Measurements from ENCODE around the gene PTGDS. TPM values are rescaled to one million over a fixed set of nuclear protein-coding genes. Genes with fewer than 3 reads are reported as not detected.

Gene PTGDS
- not detected in 2 replicates for total RNA-seq

DNA sequence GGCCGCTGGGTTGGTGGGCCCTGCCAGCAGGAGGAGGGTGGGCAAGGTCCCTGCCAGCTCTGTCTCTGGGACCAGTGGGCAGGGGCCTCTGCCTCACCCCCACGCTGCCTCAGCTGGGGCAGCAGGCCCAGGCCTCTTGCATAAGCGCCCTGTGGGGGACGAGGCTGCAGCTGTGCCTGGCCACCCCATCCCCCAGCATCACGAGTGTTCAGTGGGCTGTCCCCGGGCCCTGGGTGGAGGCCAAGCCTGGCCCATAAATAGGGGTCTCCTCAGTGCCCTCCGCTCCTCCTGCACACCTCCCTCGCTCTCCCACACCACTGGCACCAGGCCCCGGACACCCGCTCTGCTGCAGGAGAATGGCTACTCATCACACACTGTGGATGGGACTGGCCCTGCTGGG is at the start of gene PTGDS:
Gene PTGDS (plus strand): TSS at position 282 of the 400 bp plus-strand sequence. CDS start 75 bp downstream, at position 357.
- H3K4me3 ChIP-seq (ENCODE audit: low read depth, low read length) = peak within 1 kb of the TSS; percentile 54
- TF ChIP-seq, protein P1, sequence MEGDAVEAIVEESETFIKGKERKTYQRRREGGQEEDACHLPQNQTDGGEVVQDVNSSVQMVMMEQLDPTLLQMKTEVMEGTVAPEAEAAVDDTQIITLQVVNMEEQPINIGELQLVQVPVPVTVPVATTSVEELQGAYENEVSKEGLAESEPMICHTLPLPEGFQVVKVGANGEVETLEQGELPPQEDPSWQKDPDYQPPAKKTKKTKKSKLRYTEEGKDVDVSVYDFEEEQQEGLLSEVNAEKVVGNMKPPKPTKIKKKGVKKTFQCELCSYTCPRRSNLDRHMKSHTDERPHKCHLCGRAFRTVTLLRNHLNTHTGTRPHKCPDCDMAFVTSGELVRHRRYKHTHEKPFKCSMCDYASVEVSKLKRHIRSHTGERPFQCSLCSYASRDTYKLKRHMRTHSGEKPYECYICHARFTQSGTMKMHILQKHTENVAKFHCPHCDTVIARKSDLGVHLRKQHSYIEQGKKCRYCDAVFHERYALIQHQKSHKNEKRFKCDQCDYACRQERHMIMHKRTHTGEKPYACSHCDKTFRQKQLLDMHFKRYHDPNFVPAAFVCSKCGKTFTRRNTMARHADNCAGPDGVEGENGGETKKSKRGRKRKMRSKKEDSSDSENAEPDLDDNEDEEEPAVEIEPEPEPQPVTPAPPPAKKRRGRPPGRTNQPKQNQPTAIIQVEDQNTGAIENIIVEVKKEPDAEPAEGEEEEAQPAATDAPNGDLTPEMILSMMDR (conservative IDR thresholded peaks at IDR 0.05; ENCODE audit: low read depth, low read length) = no peak
- no peak for DNase-seq (ENCODE audit: low read depth)

DNA sequence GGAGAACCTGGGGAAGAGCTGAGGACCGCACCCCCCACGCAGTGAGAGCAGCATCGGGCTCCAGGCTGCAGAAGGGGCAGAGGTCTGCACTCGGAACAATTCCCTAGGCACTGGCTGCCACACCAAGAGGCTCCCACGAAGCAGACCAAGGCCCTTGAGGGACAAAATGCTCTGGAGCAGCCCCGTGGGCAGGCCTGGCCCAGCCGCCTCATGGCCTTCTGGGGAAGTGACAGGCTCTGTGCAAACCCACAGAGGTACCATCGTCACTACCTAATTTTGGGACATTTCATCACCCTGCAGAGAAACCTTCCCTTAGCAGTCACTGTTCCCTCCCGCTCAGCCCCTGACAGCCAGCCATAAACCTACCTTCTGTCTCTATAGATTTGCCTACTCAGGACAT is 48.7 kb upstream of the PTGDS start:
- H3K4me3 ChIP-seq (ENCODE audit: low read depth, low read length) = no peak overlapping the region
- DNase-seq (ENCODE audit: low read depth) = no peak
- TF ChIP-seq, protein P1 (conservative IDR thresholded peaks at IDR 0.05; ENCODE audit: low read depth, low read length) = no peak

DNA sequence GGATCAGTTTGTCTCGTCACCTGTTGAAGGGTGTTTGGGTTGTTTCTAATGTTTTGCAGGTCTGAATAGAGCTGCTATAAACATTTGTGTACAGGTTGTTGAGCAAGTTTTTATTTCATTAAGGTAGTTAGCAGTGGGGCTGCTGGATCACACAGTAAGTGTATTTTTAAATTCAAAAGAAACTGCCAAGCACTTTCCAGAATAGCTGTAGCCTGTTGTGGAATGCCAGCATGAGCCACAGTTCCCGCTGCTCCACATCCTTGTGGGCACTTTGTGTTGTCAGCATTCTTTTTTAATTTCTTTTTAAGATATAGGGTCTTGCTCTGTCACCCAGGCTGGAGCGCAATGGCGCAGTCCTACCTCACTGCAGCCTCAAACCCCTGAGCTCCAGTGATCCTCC is 47.3 kb upstream of the PTGDS start:
- TF ChIP-seq, protein P1 (conservative IDR thresholded peaks at IDR 0.05; ENCODE audit: low read depth, low read length) = no peak
- no peak overlapping the region for H3K4me3 ChIP-seq (ENCODE audit: low read depth, low read length)
- DNase-seq (ENCODE audit: low read depth) = no peak

DNA sequence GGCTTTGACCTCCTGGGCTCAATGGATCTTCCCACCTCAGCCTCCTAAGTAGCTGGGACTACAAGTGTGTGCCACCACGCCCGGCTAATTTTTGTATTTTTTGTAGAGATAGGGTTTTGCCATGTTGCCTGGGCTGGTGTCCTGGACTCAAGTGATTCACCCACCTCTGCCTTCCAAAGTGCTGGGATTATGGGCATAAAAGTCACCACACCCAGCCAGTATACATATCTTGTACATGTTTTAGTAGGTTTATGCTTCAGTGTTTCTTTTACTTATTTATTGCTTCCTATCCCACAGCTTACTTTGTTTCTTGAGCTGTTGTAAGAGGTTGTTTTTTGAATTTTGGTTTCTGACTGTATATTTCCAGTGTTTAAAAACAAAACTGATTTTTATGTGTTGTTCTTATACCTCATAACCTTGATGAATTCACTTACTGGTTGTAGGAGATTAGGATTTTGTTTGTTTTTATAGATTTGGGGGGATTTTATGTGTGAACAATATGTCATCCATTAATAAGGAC is 45.6 kb upstream of the PTGDS start:
- DNase-seq (ENCODE audit: low read depth) = no peak
- TF ChIP-seq, protein P1 (conservative IDR thresholded peaks at IDR 0.05; ENCODE audit: low read depth, low read length) = no peak

DNA sequence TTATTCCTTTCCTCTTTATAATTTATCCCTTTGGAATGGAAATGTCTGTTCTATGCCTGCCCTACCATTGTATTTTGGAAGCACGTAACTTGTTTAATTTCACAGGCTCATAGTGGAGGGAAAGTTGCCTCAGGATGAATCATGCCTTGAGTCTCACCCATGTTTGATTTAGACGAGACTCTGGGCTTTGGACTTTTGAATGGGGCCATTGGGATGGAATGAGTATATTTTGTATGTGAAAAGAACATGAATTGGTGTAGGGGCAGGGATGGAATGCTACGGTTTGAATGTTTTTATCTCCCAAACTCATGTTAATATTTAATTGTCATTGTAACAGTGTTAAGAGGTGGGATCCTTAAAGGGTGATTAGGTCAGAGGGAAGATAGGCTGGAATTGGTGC is 43.0 kb upstream of the PTGDS start:
- TF ChIP-seq, protein P1 (conservative IDR thresholded peaks at IDR 0.05; ENCODE audit: low read depth, low read length) = no peak
- no peak overlapping the region for H3K4me3 ChIP-seq (ENCODE audit: low read depth, low read length)
- DNase-seq (ENCODE audit: low read depth) = no peak

More for the DNA sequence above, 45.6 kb upstream of the PTGDS start:
- no peak overlapping the region for H3K4me3 ChIP-seq (ENCODE audit: low read depth, low read length)

DNA sequence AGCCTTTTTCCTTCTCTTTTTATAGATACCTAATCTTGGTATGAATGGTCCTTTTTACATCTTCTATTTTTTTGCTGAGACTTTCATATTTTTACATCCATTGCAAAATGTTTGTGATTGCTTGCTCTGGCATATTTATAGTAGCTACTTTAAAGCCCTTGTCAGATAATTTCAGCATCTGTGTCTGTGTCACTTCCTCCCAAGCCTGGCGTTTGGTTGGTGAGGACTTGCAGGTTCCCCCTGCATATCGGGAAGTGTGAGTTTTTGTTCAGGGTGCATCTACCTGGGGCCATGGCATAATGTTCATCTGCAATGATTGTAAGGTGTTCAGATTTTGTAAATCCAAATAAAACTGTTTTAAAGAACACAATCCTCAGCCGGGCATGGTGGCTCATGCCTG is 41.7 kb upstream of the PTGDS start:
- no peak overlapping the region for H3K4me3 ChIP-seq (ENCODE audit: low read depth, low read length)
- DNase-seq (ENCODE audit: low read depth) = no peak

More for the DNA sequence above, 41.7 kb upstream of the PTGDS start:
- TF ChIP-seq, protein P1 (conservative IDR thresholded peaks at IDR 0.05; ENCODE audit: low read depth, low read length) = no peak
